DMS 273 (cell line): ENCODE measurements around the gene BRDT.
"Not testable (repeated sequence)": the region's sequence is repeated elsewhere in the genome, so short reads cannot be mapped to it uniquely, and the experiment has no call there.

Experiments
- DNase-seq: peaks from one replicate; lab custom pipeline; 2025; ENCODE audit not compliant: unreplicated experiment; lab: John Stamatoyannopoulos, UW

BRDT gene

DNA sequence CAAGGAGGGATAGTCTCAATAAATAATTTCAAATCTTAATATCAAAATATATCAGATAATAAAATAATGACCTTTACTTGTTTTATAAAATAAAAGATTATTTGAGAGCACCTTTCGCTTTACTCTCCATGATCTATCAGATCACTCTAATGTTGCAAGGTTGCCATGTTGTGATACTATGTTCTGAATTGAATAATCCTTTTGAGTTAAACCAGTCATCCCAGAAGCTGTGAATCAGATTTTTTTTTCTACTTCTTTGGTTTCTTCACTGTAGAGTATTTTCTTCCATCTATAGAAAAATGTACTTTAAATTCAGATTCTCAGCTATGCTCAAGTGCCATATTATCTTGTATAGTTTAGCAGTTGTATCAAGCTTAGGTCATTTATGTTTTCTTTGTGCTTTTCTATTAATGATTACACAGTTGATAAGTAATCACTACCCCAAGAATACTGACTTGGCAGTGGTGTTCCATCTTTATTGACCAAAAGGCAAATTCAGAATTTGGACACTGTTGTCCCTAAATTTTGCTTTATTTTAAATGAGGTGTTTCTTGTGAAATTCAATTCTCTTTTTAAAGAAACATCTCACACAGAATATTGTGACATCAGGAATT is 32.9 kb downstream of the BRDT start:
- DNase-seq = no peak

DNA sequence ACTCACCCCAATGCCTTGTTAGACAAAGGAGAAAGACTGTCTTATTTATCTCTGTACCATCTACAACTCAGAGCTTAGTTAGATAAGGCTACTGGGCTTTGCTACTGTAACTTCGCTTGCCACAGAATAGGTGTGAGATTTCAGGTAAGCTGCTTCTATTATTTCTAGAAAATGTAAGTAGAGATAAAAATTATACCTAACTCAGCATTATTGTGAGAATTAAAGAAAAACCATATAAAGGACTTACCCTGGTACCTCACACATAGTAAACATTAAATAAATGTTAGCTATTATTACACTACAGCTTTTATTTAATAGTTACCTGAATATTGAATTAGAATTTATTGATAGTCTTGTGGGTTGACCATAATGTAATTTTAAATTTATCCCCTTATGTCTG is 44.1 kb downstream of the BRDT start:
- DNase-seq = no peak

DNA sequence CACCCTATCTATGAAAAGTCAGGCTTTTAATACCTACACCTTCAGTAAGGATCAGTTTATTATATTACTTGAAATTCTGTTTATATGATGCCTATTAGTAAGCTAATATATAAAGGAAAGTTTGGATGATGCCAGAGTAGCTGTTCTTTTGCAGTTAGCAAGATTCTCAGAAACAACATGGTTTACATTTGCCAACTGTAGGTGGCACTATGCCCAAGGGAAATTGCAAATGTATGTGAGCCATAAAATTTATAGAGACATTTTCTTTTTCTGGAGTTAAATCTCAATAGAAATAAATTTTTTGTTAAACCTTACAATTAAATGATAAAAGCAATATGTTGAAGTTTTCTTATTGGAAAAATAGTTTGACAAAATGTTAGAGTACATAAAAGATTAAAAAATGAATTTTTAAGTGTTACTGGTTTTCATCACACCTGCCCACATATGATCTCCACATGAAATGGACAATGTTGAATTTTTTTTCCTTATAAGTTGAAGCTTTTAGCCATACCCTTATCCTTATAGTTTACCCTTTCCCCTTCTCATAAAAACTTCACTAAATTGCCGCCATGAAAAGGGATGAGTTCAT is 48.5 kb downstream of the BRDT start:
- DNase-seq = peak; percentile 80

DNA sequence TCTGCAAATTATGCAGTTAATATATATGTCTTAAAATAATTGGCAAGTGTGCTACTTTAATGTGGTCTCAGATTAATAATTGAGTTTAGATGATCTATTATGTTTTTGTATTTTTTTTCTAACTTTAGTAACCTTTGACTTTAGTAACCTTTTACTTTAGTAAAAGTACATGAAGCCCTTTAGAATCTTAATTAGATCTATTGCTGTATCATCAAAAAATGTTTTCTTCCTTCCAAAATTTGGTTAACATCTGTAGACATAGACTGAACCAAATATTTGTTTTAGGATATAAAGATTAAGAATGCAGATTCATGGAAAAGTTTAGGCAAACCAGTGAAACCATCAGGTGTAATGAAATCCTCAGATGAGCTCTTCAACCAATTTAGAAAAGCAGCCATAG is 54.9 kb downstream of the BRDT start:
- DNase-seq = no peak

DNA sequence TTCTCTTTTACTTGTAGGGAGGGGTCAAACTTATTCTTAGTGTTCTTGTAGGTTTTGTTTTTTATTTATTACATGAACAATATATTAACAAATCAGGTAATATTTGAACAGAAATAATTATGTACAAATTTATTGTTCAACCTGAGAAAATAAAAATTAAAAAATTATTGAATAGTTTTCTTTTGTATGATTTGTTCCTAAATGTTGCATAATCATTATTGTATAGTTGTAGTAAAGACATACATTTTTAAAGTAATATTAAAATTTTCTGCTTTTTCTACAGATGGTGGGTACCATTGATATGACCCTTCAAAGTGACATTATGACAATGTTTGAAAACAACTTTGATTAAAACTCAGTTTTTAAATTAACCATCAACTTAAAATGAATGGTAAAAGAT is 64.7 kb downstream of the BRDT start:
- no peak for DNase-seq

- no peak for DNase-seq
Observed at GRCh38 chr1:92016720-92017316, 67.6 kb downstream of the BRDT start.

DNA sequence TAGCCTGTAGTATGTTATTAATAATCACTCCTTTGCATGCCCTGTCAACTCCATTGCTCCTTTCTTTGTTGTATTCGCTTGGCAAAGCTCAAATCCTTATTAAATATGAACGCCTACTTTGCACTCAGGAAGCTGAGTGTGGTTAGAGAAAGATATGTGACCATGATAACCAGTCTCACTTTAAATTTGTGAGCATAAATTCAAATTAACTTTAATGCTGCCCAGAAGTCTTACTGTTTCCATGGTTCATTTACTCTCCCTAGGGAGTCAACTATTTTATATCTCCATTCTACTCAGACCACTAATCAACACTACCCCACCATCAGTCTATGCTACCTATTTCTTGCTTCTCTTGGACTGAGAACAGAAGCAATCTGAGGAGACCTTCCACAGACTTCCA is 68.5 kb downstream of the BRDT start:
- DNase-seq = no peak

DNA sequence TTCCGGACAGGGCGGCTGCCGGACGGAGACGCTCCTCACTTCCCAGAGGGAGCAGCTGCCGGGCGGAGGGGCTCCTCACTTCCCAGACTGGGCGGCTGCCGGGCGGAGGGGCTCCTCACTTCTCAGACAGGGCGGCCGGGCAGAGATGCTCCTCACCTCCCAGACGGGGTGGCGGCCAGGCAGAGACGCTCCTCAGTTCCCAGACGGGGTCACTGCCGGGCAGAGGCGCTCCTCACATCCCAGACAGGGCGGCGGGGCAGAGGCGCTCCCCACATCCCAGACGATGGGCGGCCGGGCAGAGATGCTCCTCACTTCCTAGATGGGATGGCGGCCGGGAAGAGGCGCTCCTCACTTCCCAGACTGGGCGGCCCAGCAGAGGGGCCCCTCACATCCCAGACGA is 76.8 kb downstream of the BRDT start:
- DNase-seq = not testable (repeated sequence)

- no peak for DNase-seq
Observed at GRCh38 chr1:92026806-92027205, 77.6 kb downstream of the BRDT start.

DNA sequence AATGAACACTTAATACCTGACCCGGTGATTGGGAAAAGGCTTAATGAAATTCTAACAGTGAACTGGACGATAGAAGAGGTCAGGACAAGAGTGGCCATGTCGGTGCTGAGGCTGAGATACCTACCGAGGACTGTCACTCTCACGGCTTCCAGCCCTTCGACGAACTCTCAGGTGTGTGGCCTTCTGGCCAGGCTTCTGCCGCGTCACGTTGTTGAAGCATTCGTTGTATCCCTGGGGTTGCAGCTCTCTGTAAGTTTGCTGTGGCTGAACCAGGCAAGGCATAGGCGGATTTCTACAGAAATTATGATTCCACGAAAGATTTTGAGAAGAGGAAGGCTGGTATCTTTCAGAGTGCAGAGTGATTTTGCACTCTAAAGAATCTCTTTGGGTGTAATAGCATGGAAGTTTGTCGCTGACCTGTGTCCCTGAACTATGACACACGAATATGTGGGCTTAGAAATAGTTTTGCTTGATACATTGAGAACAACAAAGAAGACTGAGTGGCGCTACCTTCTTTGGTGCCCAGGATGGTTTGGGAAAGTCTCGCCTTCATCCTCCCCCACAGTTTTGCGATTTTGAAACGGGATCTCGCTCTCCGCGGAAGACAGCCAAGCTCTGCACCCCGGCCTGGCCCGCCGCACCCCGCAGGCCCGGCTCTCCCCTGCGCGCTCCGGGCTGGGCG is 80.2 kb downstream of the BRDT start:
- no peak for DNase-seq

GRCh38 chr1:92030656-92031107 is 81.5 kb downstream of the BRDT start:
- DNase-seq = peak; percentile 41

GRCh38 chr1:92031281-92032110 is 82.3 kb downstream of the BRDT start:
- DNase-seq = peak; percentile 3

DNA sequence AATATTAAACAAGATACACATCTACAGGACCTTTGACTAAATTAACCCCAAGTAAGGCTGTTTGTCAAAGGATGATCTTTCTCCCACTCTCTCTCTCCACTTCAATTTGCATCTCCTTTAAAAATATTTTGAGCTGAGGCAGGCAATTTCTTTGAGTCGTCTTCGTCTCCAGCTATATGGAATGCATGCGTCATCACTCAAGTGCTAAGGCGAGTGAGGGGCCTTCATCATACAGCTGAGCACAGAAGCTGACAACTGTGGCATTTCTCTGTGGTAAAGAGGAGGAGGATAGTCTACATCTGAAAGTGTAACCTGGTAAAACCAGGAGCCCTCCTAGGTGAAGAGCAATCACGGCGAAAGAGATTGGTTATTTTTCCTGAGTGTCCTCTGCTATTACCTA is 88.2 kb downstream of the BRDT start:
- no peak for DNase-seq

DNA sequence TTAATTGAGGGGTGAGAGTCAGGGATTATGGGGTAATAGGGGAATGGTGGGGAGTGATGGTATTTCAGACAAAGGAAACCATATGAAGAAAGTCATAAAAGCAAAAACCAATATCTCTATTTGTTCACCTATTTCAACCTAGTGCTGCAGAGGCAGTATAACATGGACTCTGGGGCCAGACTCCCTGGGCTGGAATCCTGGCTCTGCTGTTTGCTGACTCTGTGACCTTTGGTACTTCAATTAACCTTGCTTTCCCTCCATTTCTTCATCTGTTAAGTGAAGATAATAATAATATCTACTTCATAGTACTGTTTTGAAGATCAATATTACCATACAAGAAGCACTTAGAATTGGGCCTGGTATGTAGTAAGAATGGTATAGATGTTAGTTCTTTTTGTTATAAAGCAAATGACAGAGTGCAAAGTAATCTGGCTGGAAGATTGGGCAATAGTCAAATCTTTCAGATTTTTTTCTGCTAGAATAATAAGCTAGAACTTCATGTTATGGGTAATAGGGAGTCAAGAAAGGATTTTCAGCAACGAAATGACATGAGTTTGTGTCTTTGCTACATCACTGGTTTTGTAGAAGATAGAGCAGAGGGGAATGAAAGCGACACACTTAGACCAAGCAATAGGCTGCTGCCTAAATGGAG is 89.6 kb downstream of the BRDT start:
- DNase-seq = no peak

GRCh38 chr1:92040971-92041370 is 91.8 kb downstream of the BRDT start:
- DNase-seq = no peak

- no peak for DNase-seq
Observed at GRCh38 chr1:92043621-92044020, 94.4 kb downstream of the BRDT start.

- DNase-seq = no peak
Observed at GRCh38 chr1:92045766-92046495, 96.7 kb downstream of the BRDT start.

- DNase-seq = no peak
Observed at GRCh38 chr1:92051948-92052347, 102.7 kb downstream of the BRDT start.
